ENCODE data around the gene CFL1.

The CFL1 gene

DNA sequence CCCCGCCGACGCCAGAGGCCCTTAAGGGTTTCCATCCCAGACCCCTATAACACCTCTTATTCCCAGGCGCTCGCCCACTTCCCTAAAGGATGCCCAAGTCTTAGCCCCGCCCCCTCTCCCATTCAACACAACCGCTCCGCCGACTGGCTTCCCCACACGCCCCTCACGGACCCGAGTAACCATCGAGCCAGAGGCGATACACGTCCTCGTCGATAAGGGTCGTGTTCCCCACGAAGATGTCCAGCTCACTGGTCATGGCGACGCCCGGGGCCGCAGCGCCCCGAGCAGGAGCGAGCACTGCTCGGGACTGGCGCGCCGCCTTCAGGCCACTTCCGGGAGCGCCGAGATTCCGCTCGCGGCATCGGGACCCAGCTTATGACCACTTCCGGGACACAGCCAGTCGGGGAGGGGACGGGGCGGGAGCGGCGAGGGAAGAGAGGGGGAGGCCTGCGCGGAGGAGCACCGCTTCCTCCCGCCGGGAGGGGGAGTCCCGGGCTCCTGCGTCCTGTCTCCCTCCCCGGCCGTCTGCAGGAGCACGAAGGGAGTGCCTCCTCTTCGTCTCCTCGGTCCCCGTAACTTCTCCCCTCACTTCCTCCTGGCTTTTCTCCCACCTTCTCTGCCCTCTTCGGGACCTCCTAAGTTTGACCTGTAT lies 30.3 kb upstream of the CFL1 start, which contains the start of gene FIBP:
Gene FIBP (minus strand): TSS at position 309 of the 652 bp plus-strand sequence. CDS start 53 bp downstream, at position 256.
- DNase-seq (ENCODE audit: low read depth in 2 of 3, low spot score in 2 of 3), result peak; percentile 89 to 93 (median 93)

DNA sequence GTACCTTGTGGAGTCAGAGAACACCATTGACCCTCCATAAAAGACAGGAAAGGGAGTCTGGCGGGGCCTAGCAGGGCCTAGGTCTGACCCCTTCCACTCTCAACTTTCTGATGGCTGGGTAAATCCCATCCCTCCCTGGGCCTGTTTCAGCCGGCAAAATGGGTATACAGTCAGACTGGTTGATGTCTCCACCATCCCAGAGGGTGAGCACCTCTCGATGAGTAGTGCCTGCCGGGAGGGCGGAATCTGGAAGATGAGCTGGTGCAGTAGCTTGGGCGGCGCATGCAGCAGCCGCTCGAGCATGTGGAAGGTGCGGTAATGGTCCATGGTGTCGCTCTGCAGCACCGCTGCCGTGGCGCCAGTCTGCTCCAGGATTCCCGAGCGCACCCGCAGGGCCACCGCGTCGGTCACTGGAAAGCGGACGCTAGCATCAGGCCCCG lies 29.8 kb upstream of the CFL1 start:
- no peak for DNase-seq (ENCODE audit: low read depth in 2 of 3, low spot score in 2 of 3)

DNA sequence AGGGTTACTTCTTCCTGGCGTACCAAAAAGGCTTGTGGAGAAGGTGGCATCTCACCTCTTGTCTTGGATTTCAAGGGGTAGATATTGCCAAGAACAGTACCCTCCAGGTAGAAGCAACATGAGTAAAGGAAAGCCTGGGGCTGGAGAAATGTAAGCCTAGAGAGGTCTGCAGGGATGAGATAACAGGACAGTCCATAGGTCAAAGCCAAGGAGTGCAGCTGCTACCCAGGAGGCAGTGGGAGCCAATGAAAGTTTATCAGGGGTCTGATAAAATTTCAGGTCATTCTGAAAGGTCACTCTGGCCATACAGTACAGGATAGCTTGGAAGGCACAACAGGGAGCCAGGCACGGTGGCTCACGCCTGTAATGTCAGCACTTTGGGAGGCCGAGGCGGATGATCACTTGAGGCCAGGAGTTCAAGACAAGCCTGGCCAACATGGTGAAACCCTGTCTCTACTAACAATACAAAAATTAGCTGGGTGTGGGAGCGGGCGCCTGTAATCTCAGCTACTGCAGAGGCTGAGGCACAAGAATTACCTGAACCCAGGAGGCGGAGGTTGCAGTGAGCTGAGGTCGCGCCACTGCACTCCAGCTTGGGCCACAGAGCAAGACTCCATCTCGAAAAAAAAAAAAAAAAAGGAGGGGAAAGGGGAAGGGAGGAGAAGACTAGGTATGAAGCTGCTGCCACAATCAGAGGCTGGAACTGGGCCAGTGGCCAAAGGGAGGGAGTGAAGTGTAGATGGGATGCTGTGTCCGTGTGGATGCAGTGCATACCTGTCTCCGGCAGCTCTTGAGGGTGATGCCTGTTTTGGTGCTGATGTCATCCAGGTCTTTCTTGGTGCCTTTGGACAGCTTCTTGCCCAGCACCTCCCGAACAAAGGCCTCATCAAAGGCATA lies 29.1 kb upstream of the CFL1 start:
- DNase-seq (ENCODE audit: low read depth in 2 of 3, low spot score in 2 of 3), result no peak

DNA sequence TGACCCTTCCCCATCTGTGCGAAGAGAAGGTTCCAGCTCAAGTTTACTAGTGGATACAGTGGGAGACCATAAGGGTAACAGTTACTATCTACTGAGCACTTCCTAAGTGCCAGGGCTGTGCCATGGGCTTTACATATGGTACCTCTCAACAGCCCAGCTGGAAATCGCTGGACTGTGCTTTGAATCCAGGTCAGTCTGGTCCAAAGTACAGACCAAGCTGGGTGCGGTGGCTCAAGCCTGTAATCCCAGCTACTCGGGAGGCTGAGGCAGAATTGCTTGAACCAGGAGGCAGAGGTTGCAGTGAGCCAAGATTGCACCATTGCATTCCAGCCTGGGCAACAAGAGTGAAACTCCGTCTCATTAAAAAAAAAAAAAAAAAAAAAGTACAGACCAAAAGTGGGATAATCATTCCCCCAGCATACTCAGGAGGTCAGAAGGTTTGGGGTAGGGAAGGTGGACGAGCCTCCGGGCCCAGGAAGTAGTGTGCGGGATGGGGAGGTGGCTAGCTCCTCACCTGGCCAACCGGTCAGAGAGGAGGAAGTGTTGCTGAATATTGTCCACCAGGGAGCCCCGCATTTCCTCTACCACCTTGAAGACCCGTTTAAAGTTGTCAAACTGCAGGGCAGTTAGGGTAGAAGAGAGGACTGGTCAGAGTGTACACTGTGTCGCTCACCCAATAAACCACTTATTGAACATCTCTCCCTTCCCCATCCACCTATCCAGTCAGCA lies 28.0 kb upstream of the CFL1 start:
- no peak for DNase-seq (ENCODE audit: low read depth in 2 of 3, low spot score in 2 of 3)

DNA sequence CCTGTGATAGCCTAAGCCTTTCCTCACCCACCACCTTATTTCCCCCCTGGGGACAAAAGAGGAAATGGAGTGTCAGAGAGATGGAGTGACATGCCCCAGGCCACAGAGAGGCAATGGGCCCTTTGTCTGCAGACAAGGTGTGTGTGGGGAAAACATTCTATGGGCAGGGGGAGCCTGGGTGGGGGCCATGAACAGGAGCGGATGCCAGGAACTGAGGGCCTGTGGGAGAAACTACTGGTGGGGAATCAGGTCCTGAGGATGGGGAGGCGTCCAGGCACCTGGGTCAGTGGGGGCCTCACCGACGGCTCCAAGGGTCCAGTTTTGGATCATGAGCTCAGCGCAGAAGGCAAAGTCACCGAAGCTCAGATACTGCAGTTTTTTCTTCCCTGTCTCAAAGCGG lies 27.3 kb upstream of the CFL1 start:
- no peak for DNase-seq (ENCODE audit: low read depth in 2 of 3, low spot score in 2 of 3)

DNA sequence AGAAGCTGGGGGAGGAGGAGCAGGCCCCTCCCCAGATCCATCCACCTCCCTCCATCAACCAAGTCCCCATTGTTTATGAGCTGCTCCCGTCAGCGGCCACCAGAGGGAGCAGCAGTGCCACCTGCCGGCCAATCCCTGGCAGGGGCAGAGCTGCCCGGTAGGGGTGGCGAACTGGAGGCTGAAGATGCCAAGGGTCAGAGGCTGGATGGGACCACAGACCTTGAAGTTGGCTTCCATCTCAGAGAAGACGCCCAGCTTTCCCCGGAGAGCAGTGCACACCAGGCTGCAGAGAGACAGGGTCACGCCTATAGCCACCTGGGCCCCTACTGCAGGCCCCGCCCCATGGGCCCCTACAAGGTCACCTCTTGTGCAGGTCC lies 26.7 kb upstream of the CFL1 start:
- peak in 2 of 3 experiments; percentile 62 for DNase-seq (ENCODE audit: low read depth in 2 of 3, low spot score in 2 of 3)

DNA sequence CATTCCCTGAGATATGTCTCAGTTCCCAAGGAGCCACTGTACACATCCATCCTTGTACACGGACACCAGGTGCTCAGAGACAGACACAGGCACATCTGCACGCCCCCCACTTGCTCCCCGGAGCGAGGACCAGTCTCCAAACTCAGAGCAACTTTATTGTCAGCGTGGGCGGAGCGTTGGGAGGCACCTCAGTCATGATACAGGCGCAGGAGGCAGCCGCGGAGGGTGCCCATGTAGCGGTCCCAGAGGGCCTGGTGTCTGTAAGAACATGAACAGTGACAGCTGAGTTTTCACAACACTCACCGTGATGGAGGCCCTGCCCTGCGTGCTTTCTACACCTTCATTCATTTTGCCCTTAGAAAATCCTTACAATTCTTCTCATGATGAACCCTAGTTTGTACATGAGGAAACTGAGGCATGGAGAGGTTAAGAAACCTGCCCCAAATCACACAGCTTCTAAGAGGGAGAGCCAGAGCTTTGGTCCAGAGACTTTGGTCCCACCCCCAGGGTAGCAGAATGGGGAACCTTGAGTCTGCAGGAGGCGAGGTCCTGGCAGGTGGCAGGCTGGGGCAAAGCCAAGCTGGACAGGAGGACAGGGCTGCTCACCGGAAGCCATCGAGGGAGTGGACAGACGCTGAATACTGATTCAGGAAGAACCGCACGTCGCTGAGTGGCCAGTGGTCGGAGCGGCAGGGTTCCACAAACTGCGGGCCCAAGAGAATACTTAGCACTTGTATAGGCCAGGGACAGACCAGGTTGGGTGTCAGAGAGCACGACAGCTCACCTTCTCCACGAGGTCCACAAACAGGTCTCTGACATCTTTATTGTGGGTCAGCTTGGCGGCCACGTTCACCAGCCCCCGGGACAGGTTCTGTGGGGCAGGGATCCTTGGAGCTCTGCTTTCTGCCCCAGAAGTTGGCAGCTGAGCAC lies 26.1 kb upstream of the CFL1 start:
- no peak for DNase-seq (ENCODE audit: low read depth in 2 of 3, low spot score in 2 of 3)

DNA sequence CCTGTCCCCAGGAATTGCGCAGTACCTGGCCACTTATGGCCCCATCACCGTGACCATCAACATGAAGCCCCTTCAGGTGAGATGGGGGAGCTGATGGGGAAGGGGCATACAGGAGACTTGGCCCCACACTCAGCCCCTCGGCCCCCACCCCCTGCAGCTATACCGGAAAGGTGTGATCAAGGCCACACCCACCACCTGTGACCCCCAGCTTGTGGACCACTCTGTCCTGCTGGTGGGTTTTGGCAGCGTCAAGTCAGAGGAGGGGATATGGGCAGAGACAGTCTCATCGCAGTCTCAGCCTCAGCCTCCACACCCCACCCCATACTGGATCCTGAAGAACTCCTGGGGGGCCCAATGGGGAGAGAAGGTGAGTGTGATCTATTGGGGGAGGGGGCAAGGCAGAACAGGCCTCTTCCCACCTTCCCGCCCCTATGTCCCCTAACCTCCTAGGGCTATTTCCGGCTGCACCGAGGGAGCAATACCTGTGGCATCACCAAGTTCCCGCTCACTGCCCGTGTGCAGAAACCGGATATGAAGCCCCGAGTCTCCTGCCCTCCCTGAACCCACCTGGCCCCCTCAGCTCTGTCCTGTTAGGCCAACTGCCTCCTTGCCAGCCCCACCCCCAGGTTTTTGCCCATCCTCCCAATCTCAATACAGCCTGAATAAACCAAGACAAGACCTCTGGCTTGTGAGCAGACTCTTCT lies 25.2 kb upstream of the CFL1 start:
- no peak for DNase-seq (ENCODE audit: low read depth in 2 of 3, low spot score in 2 of 3)

DNA sequence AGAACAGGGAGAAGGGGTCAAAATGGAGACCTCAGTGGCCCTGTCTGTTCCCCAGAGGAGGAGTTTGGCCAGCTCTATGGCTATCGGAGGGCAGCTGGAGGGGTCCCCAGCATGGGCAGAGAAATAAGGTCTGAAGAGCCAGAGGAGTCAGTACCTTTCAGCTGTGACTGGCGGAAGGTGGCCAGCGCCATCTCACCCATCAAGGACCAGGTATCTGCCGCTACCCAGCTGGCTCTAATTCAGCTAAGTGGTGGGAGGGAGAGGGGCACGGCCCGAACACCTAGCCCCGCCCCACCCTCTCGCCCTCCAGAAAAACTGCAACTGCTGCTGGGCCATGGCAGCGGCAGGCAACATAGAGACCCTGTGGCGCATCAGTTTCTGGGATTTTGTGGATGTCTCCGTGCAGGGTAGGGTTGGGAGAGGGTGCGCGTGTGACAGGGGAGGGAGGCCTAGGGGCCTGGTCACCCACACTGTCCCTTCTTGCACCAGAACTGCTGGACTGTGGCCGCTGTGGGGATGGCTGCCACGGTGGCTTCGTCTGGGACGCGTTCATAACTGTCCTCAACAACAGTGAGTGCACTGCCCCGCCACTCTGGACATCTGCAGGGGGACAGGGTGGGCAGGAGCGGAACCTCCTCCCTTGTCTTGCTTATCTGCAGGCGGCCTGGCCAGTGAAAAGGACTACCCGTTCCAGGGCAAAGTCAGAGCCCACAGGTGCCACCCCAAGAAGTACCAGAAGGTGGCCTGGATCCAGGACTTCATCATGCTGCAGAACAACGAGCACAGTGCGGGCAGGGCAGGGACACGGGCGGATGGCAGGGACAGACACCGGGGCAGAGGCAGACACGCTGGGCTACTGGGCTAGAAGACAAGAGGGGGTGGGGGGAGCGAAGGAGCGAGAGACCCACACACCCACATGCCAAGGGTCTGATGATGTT lies 24.4 kb upstream of the CFL1 start:
- DNase-seq (ENCODE audit: low read depth in 2 of 3, low spot score in 2 of 3), result no peak

DNA sequence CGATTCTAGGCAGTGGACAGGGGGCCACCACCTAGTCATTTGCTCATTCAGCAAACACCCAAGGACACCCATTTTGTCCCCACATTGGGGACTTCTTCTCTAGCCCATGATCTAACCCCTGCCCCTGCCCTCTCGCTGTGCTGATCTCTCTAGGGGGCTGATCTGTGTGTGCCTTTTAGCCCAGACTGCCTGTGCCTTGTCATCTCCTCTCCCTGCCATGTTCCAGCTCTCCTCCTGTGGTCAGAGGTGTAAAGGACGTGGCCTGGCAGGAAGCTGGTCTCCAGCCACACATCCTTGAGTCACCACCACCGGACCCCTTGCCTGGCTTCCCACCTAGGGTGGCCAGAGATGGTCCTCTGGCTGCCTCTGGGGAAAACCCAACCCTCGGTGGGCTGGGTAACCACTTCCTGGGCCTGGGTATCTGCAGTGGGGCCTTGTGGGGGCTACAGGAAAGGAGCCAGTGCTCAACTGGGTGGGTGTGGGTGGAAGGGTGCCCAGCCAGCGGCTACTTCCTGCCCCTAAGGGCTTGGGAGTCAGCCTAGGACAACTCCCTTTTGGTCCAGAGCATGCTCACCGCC lies 23.0 kb upstream of the CFL1 start:
- DNase-seq (ENCODE audit: low read depth in 2 of 3, low spot score in 2 of 3), result no peak

DNA sequence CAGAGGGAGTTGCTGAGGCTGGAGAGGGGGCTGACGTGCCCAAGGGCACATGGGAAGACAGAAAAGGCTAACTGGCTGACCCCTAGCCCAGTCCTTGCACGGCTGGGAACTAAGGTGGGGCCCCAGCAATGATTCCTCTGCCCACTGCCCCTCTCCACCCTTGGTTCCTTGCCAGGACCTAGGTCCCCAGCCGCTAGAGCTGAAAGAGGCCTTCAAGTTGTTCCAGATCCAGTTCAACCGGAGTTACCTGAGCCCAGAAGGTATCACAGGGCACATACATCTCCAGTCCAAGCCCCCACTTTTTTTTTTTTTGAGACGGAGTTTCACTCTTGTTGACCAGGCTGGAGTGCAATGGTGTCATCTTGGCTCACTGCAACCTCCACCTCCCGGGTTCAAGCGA lies 22.0 kb upstream of the CFL1 start:
- DNase-seq (ENCODE audit: low read depth in 2 of 3, low spot score in 2 of 3), result no peak

DNA sequence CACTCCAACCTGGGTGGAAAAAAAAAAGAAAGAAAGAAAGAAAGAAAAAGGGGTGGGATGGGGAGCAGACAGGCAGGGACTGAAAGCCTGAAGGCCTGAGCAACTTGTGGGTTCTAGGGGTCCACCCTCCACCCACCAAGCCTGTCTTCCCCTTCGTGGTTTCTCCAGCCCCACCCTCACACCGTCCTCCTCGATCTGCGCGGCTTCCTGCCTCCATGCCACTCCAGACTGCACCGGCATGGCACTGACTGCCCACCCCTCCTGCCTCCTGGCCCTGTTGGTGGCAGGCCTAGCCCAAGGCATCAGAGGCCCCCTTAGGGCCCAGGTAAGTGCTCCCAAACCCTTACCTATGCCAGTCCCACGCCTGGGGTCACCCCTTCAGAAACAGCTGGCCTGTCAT lies 21.6 kb upstream of the CFL1 start, which contains the start of gene CTSW:
Gene CTSW (plus strand): TSS at position 221 of the 400 bp plus-strand sequence. CDS start 18 bp downstream, at position 239.
- no peak for DNase-seq (ENCODE audit: low read depth in 2 of 3, low spot score in 2 of 3)

DNA sequence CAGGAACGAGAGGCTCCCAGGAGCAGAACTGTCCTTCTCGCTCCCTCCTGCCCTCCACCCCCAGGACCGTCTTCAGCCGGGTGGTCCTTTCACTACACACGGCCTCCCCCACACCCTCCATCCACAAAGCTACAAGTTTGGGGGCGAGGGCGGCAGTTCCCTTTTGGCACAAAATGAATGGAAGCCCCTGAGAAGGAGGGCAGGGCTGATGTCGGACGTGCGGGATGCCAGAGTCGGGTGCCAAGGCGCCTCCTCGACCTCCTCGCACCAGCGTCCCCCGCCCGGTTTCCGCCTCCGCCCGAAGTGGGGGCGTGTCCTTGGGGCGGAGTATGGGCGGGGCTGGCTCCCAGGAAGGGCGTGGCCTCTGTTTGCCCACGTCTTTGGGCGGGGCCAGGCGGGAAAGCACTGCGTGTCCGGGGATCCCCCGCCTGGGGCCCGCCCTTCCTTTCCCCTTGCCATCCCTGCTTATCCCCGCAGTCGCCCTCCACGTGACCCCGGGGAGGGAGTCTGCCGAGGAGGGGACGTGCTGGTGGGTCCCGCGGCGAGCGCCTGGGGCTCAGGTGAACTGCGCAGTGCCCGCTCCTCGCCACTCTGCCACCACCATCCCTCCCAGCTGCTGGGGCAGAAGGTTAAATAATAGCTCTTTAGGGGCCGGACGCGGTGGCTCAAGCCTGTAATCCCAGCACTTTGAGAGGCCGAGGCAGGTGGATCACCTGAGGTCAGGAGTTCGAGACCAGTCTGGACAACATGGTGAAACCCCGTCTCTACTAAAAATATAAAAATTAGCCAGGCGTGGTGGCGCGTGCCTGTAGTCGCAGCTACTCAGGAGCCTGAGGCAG lies 15.6 kb upstream of the CFL1 start:
- DNase-seq (ENCODE audit: low read depth in 2 of 3, low spot score in 2 of 3), result peak; percentile 94 to 97 (median 95)

DNA sequence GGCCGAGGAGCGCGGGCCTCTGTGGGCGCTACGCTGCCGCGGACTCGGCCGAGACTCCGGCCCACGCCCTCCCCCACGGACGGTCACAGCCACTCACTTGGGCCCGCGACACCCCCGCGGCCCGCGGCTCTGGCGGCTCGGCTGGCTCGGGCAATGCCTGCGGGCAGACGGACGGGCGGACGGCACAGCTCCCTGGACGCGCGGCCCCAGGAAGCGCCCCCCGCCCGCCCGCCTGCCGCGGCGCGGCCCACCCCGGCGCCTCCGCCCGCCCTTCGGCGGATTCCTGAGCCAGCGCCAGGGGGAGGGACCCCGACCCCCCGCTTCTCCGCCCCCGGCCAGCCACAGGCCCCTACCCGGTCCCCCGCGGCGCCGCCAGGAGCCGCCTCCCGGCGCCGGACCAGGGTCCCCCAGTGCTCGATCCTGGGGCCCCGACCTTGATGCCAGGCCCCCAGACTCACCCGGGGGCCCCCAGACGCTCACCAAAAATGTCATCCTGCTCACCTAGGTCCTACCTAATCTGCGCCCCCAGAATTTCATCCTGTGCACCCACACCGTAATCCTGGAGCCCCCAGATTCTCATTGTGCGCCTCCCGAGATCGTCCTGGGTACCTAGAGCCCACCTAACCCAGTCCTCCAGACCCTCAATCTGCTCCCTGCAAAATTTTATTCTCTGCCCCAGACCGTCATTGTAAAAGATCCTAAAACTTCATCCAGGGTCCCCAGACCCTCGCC lies 14.8 kb upstream of the CFL1 start, which contains the start of gene EFEMP2:
Gene EFEMP2 (minus strand): TSS at position 215 of the 732 bp plus-strand sequence. CDS start 446 bp downstream, outside the sequence.
- DNase-seq (ENCODE audit: low read depth in 2 of 3, low spot score in 2 of 3), result no peak

DNA sequence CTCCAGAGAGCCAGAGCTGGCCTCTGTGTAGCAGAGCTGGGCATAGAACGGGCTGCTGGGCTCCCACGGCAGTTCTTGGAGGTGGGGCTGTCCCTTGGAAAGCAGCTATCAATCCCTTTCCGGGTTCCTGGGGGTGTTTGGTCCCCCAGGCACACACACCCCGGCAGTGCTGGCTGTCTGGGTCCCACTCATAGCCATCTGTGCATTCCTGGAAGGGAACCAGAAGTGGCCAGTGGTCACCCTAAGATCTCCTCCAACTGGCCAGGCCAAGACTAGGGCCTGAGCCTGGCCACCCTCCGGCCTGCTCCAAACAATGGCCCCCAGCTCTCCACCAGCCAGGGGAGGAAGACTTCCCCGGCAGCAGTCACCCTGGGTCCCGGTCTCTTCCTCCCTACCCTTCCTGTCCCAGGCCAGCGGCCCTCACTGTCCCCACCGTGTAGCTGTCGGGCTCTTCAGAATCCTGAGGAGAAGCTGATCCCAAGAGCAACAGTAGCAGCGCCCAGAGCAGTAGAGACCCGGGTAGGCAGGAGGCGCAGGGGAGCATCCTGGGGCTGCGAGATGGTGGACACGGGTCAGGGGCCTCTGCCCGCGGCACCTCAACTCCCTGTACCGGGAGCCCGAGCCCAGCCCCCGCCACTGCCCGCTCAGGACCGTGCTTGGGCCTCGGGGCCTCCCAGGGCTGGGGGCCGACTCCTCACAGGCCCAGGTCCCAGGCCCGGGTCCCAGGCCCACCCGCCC lies 14.0 kb upstream of the CFL1 start:
- no peak for DNase-seq (ENCODE audit: low read depth in 2 of 3, low spot score in 2 of 3)

Data from activated CD8-positive, alpha-beta memory T cell treated with anti-CD3 and anti-CD28 coated beads for 48 hours (primary cell).